ENCODE data around the gene RNF141.

Gene RNF141

GRCh38 chr11:10478574-10479550, 62.1 kb downstream of the RNF141 start:
- no peak for DNase-seq

- DNase-seq = no peak
Observed at GRCh38 chr11:10478066-10478465, 62.9 kb downstream of the RNF141 start.

GRCh38 chr11:10477690-10478046, 63.3 kb downstream of the RNF141 start:
- DNase-seq = no peak

GRCh38 chr11:10476927-10477689, 63.9 kb downstream of the RNF141 start:
- DNase-seq = no peak

GRCh38 chr11:10476342-10476741, 64.6 kb downstream of the RNF141 start:
- no peak for DNase-seq

GRCh38 chr11:10474551-10474950, 66.4 kb downstream of the RNF141 start:
- no peak for DNase-seq

- no peak for DNase-seq
Observed at GRCh38 chr11:10473371-10473770, 67.6 kb downstream of the RNF141 start.

- no peak for DNase-seq
Observed at GRCh38 chr11:10462746-10463300, 78.2 kb downstream of the RNF141 start.

Data from activated CD4-positive, alpha-beta T cell treated with anti-CD3 and anti-CD28 coated beads, Interleukin-2, Interleukin-6, amounts not matched to agents 100 ng/mL and 50 ng/mL, durations not matched to agents 16 hours and 8 hours (primary cell).